K562 (cell line): ENCODE results near the gene RGS4. TPM values are rescaled to one million over a fixed set of nuclear protein-coding genes. Genes with fewer than 3 reads are reported as not detected.

ENCODE experiments used
- ATAC-seq: fragments of 200-7000 bp; cut with Tn5 transposase; 3 replicates; pipeline ENCODE4 v1.9.1; 2020; ENCODE audit warnings: moderate library complexity
- BruUV-seq: library from RNA; stranded (reverse); fragments of 400-500 nt; replicated peaks from 2 replicates; lab custom pipeline; 2021; lab: Mats Ljungman, UMichigan
- CTCF ChIA-PET: fragments of 300-600 bp; formaldehyde crosslinking; extraction: SDS; loops from one replicate; lab custom pipeline; 2021; ENCODE audit warnings: low intra/inter-chr PET ratio; lab: Yijun Ruan, JAX
- POLR2A ChIA-PET: fragments of 300-600, 350-650 bp; sonication (Branson Sonifier 250); formaldehyde crosslinking; extraction: SDS; loops from one replicate; lab custom pipeline; 2021; ENCODE audit warnings: antibody characterized with exemption, inconsistent platforms; lab: Yijun Ruan, JAX
- DNase-seq, 4 experiments: peaks; one replicate each; pipeline versions ENCODE4 v3.0.0 to v3.0.0-alpha.2; 2011 to 2018; ENCODE audit warnings: low spot score in 3 of 4, mixed read lengths in 3 of 4; ENCODE audit errors: extremely low read depth in 1 of 4
- FAIRE-seq: peaks from 2 replicates; lab custom pipeline; 2011; peaks lifted over from hg19 to GRCh38; lab: Jason Lieb, UNC
- H2AFZ ChIP-seq: 2 replicates; pipeline ENCODE4 v1.6.0; 2011; ENCODE audit warnings: low read depth, low read length, control low read depth, inconsistent platforms
- H3K27ac ChIP-seq: fragments of 200-600 bp; 3 replicates; pipeline ENCODE4 v1.8.0; 2011; ENCODE audit warnings: low read depth, mild to moderate bottlenecking, control low read depth, inconsistent platforms, low read length, moderate library complexity, mixed read lengths; ENCODE audit errors: extremely low read depth
- H3K27me3 ChIP-seq, 2 experiments: fragments of 300-600 bp in 1 of 2; 2 replicates in 1 of 2; 3 replicates in 1 of 2; pipeline versions ENCODE4 v1.6.0 to v1.8.0; 2011; ENCODE audit warnings: inconsistent platforms in 2 of 2, low read length in 2 of 2, mild to moderate bottlenecking in 1 of 2, mixed read lengths in 1 of 2, moderate library complexity in 1 of 2; ENCODE audit not compliant: control insufficient read depth in 2 of 2, insufficient read depth in 2 of 2
- H3K36me3 ChIP-seq: fragments of 300-600 bp; 3 replicates; pipeline ENCODE4 v1.8.0; 2011; ENCODE audit warnings: mild to moderate bottlenecking, low read length, inconsistent platforms; ENCODE audit not compliant: control insufficient read depth, insufficient read depth
- H3K4me1 ChIP-seq, 2 experiments: fragments of 200-600 bp in 1 of 2; replicated peaks in 1 of 2; 2 replicates in 1 of 2; 3 replicates in 1 of 2; pipeline versions ENCODE4 v1.5.1 to v1.8.0; 2011; ENCODE audit warnings: inconsistent platforms in 2 of 2, low read length in 2 of 2, mild to moderate bottlenecking in 1 of 2, mixed read lengths in 1 of 2, moderate library complexity in 1 of 2; ENCODE audit not compliant: control insufficient read depth in 2 of 2, insufficient read depth in 2 of 2
- H3K4me2 ChIP-seq: 2 replicates; pipeline ENCODE4 v1.6.1; 2011; ENCODE audit warnings: low read length, control low read depth, inconsistent platforms, mixed read lengths; ENCODE audit not compliant: insufficient read depth
- H3K4me3 ChIP-seq: fragments of 200-600 bp; sonication (generic), shearing (Covaris generic); 2 replicates; pipeline ENCODE4 v1.5.1; 2016; ENCODE audit warnings: control low read depth, inconsistent platforms
- H3K79me2 ChIP-seq: fragments of 200-600 bp; 3 replicates; pipeline ENCODE4 v1.8.0; 2011; ENCODE audit warnings: low read length, inconsistent platforms; ENCODE audit not compliant: control insufficient read depth, insufficient read depth
- H3K9ac ChIP-seq, 2 experiments: 2 replicates each; pipeline versions ENCODE4 v1.6.0 to v1.6.1; 2011; ENCODE audit warnings: low read depth in 2 of 2, low read length in 2 of 2, control low read depth in 1 of 2, inconsistent platforms in 1 of 2, mild to moderate bottlenecking in 1 of 2, mixed read lengths in 1 of 2; ENCODE audit not compliant: insufficient read depth in 1 of 2
- H3K9me1 ChIP-seq: one replicate; pipeline ENCODE4 v1.6.0; 2011; ENCODE audit warnings: inconsistent platforms, mild to moderate bottlenecking, low read length, moderate library complexity; ENCODE audit not compliant: control insufficient read depth, insufficient read depth
- H3K9me3 ChIP-seq: replicated peaks from 2 replicates; pipeline ENCODE4 v1.5.1; 2011; ENCODE audit warnings: low read depth, low read length, inconsistent platforms; ENCODE audit not compliant: control insufficient read depth, insufficient read depth
- H4K20me1 ChIP-seq: replicated peaks from 2 replicates; pipeline ENCODE4 v1.6.1; 2011; ENCODE audit warnings: low read length, inconsistent platforms, mixed read lengths; ENCODE audit not compliant: control insufficient read depth, insufficient read depth
- DIDO1 ChIP-seq: fragments of 450-650 bp; IDR thresholded peaks from 2 replicates; pipeline ENCODE4 v1.6.1; 2016; ENCODE audit warnings: low read depth, missing biosample characterization, missing genetic modification characterization
- E4F1 ChIP-seq: fragments of 250-450 bp; sonication (Bioruptor Pico); IDR thresholded peaks from 2 replicates; pipeline ENCODE4 v1.5.0; 2021; ENCODE audit warnings: mild to moderate bottlenecking, borderline replicate concordance
- ELK3 ChIP-seq: fragments of 450-650 bp; formaldehyde crosslinking; IDR thresholded peaks from 2 replicates; pipeline ENCODE4 v1.4.0; 2020; ENCODE audit warnings: mild to moderate bottlenecking
- ESRRB ChIP-seq: fragments of 250-450 bp; sonication (Bioruptor Pico); IDR thresholded peaks from 2 replicates; pipeline ENCODE4 v1.5.0; 2020; ENCODE audit warnings: mild to moderate bottlenecking, moderate library complexity, borderline replicate concordance
- ID3 ChIP-seq, 2 experiments: fragments of 250-450 bp in 1 of 2; fragments of 450-650 bp in 1 of 2; sonication (Bioruptor Pico) in 1 of 2; IDR thresholded peaks; 2 replicates each; pipeline versions ENCODE4 v1.6.1 to v1.8.0; 2016 to 2021; ENCODE audit warnings: mild to moderate bottlenecking in 2 of 2, moderate library complexity in 2 of 2, missing compliant biosample characterization in 1 of 2, missing genetic modification characterization in 1 of 2
- MAFK ChIP-seq: IDR thresholded peaks from 2 replicates; pipeline ENCODE4 v1.6.1; 2011; ENCODE audit warnings: low read length, improper control_type of control experiment
- NBN ChIP-seq: fragments of 450-650 bp; IDR thresholded peaks from 2 replicates; pipeline ENCODE4 v1.6.1; 2016; ENCODE audit warnings: low read depth, mild to moderate bottlenecking
- PHF21A ChIP-seq: fragments of 450-650 bp; IDR thresholded peaks from 2 replicates; pipeline ENCODE4 v1.6.1; 2017; ENCODE audit warnings: low read depth, borderline replicate concordance
- TCF3 ChIP-seq: sonication (generic); formaldehyde crosslinking; IDR thresholded peaks from 2 replicates; pipeline ENCODE4 v1.4.0; 2020; ENCODE audit warnings: mild to moderate bottlenecking, missing genetic modification reagents
- TEAD4 ChIP-seq, 2 experiments: sonication (generic) in 1 of 2; formaldehyde crosslinking in 1 of 2; IDR thresholded peaks; 2 replicates each; pipeline versions ENCODE4 v1.6.1 to v1.8.0; 2012 to 2022; ENCODE audit warnings: borderline replicate concordance in 1 of 2, inconsistent platforms in 1 of 2, low read length in 1 of 2, mild to moderate bottlenecking in 1 of 2, missing genetic modification reagents in 1 of 2
- TRIM25 ChIP-seq: fragments of 450-650 bp; IDR thresholded peaks from 2 replicates; pipeline ENCODE4 v1.7.0; 2016; ENCODE audit warnings: borderline replicate concordance
- ZNF445 ChIP-seq: fragments of 250-450 bp; sonication (Bioruptor Pico); IDR thresholded peaks from 2 replicates; pipeline ENCODE4 v1.4.0; 2020; ENCODE audit warnings: low read depth, mild to moderate bottlenecking, moderate library complexity
- ZNF512 ChIP-seq: IDR thresholded peaks from 2 replicates; pipeline ENCODE4 v1.6.1; 2016; ENCODE audit warnings: missing genetic modification characterization, missing compliant biosample characterization
- ZNF79 ChIP-seq: fragments of 250-450 bp; sonication (Bioruptor Pico); IDR thresholded peaks from 2 replicates; pipeline ENCODE4 v1.4.0; 2020; ENCODE audit warnings: low read depth, mild to moderate bottlenecking, moderate library complexity
- WGBS: fragments of 100-300 bp; shearing (Covaris generic); methylation state at CpG from one replicate; pipeline ENCODE4 v1.1.6; 2016; ENCODE audit warnings: low coverage, mixed read lengths; ENCODE audit not compliant: insufficient coverage; ENCODE audit errors: missing lambda C conversion rate; 5-methylcytosine and 5-hydroxymethylcytosine counted together
- in situ Hi-C: fragments of 300-500 bp; cut with MboI; formaldehyde crosslinking; loops from 4 replicates; pipeline ENCODE4 v1.15.0; 2018; ENCODE audit warnings: inconsistent platforms, mixed read lengths
- intact Hi-C: fragments of 100-400 bp; cut with micrococcal nuclease; formaldehyde crosslinking; loops from 2 replicates; pipeline ENCODE4 v1.14.2; 2022
- polyA plus RNA-seq, 8 experiments: library from polyadenylated mRNA; depleted of rRNA in 4 of 8; stranded (reverse) in 5 of 8; unstranded in 3 of 8; fragments of >200 nt; fragmentation: Nextera tagmentation in 2 of 8; fragmentation: Illumina TruSeq in 1 of 8; extraction: Ambion mirVana in 2 of 8; extraction: Trizol in 1 of 8; gene quantifications; 2 replicates each; pipeline versions ENCODE4 v1.2.1 to v1.2.3, GENCODE V29; 2011 to 2014; ENCODE audit warnings: inconsistent platforms in 1 of 8, missing spikeins in 1 of 8
- total RNA-seq, 7 experiments: library from RNA; depleted of rRNA in 6 of 7; stranded (reverse); fragments of >200 nt in 6 of 7; fragmentation: Illumina TruSeq in 2 of 7; extraction: Trizol in 2 of 7; gene quantifications; 2 replicates each; pipeline versions ENCODE4 v1.2.1 to v1.2.3, GENCODE V29; 2011 to 2021; ENCODE audit warnings: low replicate concordance in 1 of 7

Gene RGS4
- total and polyA plus RNA-seq, 9 of the 15 experiments (the other 6 are each of a cell fraction or from before 2014, with no cell fraction given): not detected

- TF ChIP-seq ZNF512 (tag) (no peak), PHF21A (no peak), MAFK (no peak)
Measured at GRCh38 chr1:163072658-163073057, 3.5 kb downstream of the RGS4 start (continued).

GRCh38 chr1:163074004-163074403 lies 4.8 kb downstream of the RGS4 start:
- Histone ChIP-seq H3K4me3 (no peak overlapping the region), H2AFZ (no peak overlapping the region), H3K9me1 (no peaks in the 10 kb centered on the region), H3K4me1 (no peaks in the 10 kb centered on the region), H3K9me3 (no peaks in the 10 kb centered on the region), H3K27ac (no peak overlapping the region), H3K9ac (no peak overlapping the region), H4K20me1 (no peaks in the 10 kb centered on the region), H3K79me2 (no peaks in the 10 kb centered on the region), H3K36me3 (no peaks in the 10 kb centered on the region), H3K27me3 (no peaks in the 10 kb centered on the region), H3K4me2 (no peak overlapping the region)
- DNase-seq: no peak
- ChIA-PET CTCF (no interaction called here), POLR2A (no interaction called here)
- ATAC-seq: no peak
- intact Hi-C loops: no loop called here
- BruUV-seq: no TSS peak
- in situ Hi-C loops: no loop called here
- FAIRE-seq: no peak
- WGBS: 0% methylated on average over 1 of the region's 1 CpG
- TF ChIP-seq ZNF445: no peak
- TF ChIP-seq NBN: no peak
- no peak for TF ChIP-seq TRIM25
- no peak for TF ChIP-seq TEAD4 (IDR thresholded peaks at IDR 0.05; ENCODE audit: low read length)
- TF ChIP-seq TEAD4 (CRISPR knock-in tag; IDR thresholded peaks at IDR 0.05; ENCODE audit: borderline replicate concordance): no peak
- no peak for TF ChIP-seq DIDO1
- no peak for TF ChIP-seq TCF3 (CRISPR knock-in tag)
- no peak for TF ChIP-seq ID3 (CRISPR knock-in tag; IDR thresholded peaks at IDR 0.05)
- TF ChIP-seq ID3 (tag; IDR thresholded peaks at IDR 0.05): no peak
- no peak for TF ChIP-seq E4F1
- TF ChIP-seq ZNF79 (CRISPR knock-in tag): no peak
- no peak for TF ChIP-seq ELK3
- no peak for TF ChIP-seq ESRRB (CRISPR knock-in tag)
